K562 (cell line): Measurements from ENCODE around the gene KCND2. TPM values are rescaled to one million over a fixed set of nuclear protein-coding genes. Genes with fewer than 3 reads are reported as not detected.

ENCODE experiments used
- ATAC-seq: fragments of 200-7000 bp; cut with Tn5 transposase; 3 replicates; pipeline ENCODE4 v1.9.1; 2020; ENCODE audit warnings: moderate library complexity
- BruUV-seq: library from RNA; stranded (reverse); fragments of 400-500 nt; replicated peaks from 2 replicates; lab custom pipeline; 2021; lab: Mats Ljungman, UMichigan
- CTCF ChIA-PET: fragments of 300-600 bp; formaldehyde crosslinking; extraction: SDS; loops from one replicate; lab custom pipeline; 2021; ENCODE audit warnings: low intra/inter-chr PET ratio; lab: Yijun Ruan, JAX
- POLR2A ChIA-PET: fragments of 300-600, 350-650 bp; sonication (Branson Sonifier 250); formaldehyde crosslinking; extraction: SDS; loops from one replicate; lab custom pipeline; 2021; ENCODE audit warnings: antibody characterized with exemption, inconsistent platforms; lab: Yijun Ruan, JAX
- DNase-seq, 4 experiments: peaks; one replicate each; pipeline versions ENCODE4 v3.0.0 to v3.0.0-alpha.2; 2011 to 2018; ENCODE audit warnings: low spot score in 3 of 4, mixed read lengths in 3 of 4; ENCODE audit errors: extremely low read depth in 1 of 4
- FAIRE-seq: peaks from 2 replicates; lab custom pipeline; 2011; peaks lifted over from hg19 to GRCh38; lab: Jason Lieb, UNC
- H2AFZ ChIP-seq: 2 replicates; pipeline ENCODE4 v1.6.0; 2011; ENCODE audit warnings: low read depth, low read length, control low read depth, inconsistent platforms
- H3K27ac ChIP-seq: fragments of 200-600 bp; 3 replicates; pipeline ENCODE4 v1.8.0; 2011; ENCODE audit warnings: low read depth, mild to moderate bottlenecking, control low read depth, inconsistent platforms, low read length, moderate library complexity, mixed read lengths; ENCODE audit errors: extremely low read depth
- H3K27me3 ChIP-seq, 2 experiments: fragments of 300-600 bp in 1 of 2; 2 replicates in 1 of 2; 3 replicates in 1 of 2; pipeline versions ENCODE4 v1.6.0 to v1.8.0; 2011; ENCODE audit warnings: inconsistent platforms in 2 of 2, low read length in 2 of 2, mild to moderate bottlenecking in 1 of 2, mixed read lengths in 1 of 2, moderate library complexity in 1 of 2; ENCODE audit not compliant: control insufficient read depth in 2 of 2, insufficient read depth in 2 of 2
- H3K36me3 ChIP-seq: fragments of 300-600 bp; 3 replicates; pipeline ENCODE4 v1.8.0; 2011; ENCODE audit warnings: mild to moderate bottlenecking, low read length, inconsistent platforms; ENCODE audit not compliant: control insufficient read depth, insufficient read depth
- H3K4me1 ChIP-seq, 2 experiments: fragments of 200-600 bp in 1 of 2; replicated peaks in 1 of 2; 2 replicates in 1 of 2; 3 replicates in 1 of 2; pipeline versions ENCODE4 v1.5.1 to v1.8.0; 2011; ENCODE audit warnings: inconsistent platforms in 2 of 2, low read length in 2 of 2, mild to moderate bottlenecking in 1 of 2, mixed read lengths in 1 of 2, moderate library complexity in 1 of 2; ENCODE audit not compliant: control insufficient read depth in 2 of 2, insufficient read depth in 2 of 2
- H3K4me2 ChIP-seq: 2 replicates; pipeline ENCODE4 v1.6.1; 2011; ENCODE audit warnings: low read length, control low read depth, inconsistent platforms, mixed read lengths; ENCODE audit not compliant: insufficient read depth
- H3K4me3 ChIP-seq: fragments of 200-600 bp; sonication (generic), shearing (Covaris generic); 2 replicates; pipeline ENCODE4 v1.5.1; 2016; ENCODE audit warnings: control low read depth, inconsistent platforms
- H3K79me2 ChIP-seq: fragments of 200-600 bp; 3 replicates; pipeline ENCODE4 v1.8.0; 2011; ENCODE audit warnings: low read length, inconsistent platforms; ENCODE audit not compliant: control insufficient read depth, insufficient read depth
- H3K9ac ChIP-seq, 2 experiments: 2 replicates each; pipeline versions ENCODE4 v1.6.0 to v1.6.1; 2011; ENCODE audit warnings: low read depth in 2 of 2, low read length in 2 of 2, control low read depth in 1 of 2, inconsistent platforms in 1 of 2, mild to moderate bottlenecking in 1 of 2, mixed read lengths in 1 of 2; ENCODE audit not compliant: insufficient read depth in 1 of 2
- H3K9me1 ChIP-seq: one replicate; pipeline ENCODE4 v1.6.0; 2011; ENCODE audit warnings: inconsistent platforms, mild to moderate bottlenecking, low read length, moderate library complexity; ENCODE audit not compliant: control insufficient read depth, insufficient read depth
- H3K9me3 ChIP-seq: replicated peaks from 2 replicates; pipeline ENCODE4 v1.5.1; 2011; ENCODE audit warnings: low read depth, low read length, inconsistent platforms; ENCODE audit not compliant: control insufficient read depth, insufficient read depth
- H4K20me1 ChIP-seq: replicated peaks from 2 replicates; pipeline ENCODE4 v1.6.1; 2011; ENCODE audit warnings: low read length, inconsistent platforms, mixed read lengths; ENCODE audit not compliant: control insufficient read depth, insufficient read depth
- BMI1 ChIP-seq: fragments of 150-350 bp; IDR thresholded peaks from 2 replicates; pipeline ENCODE4 v1.6.1; 2014; ENCODE audit warnings: low read length
- CC2D1A ChIP-seq: fragments of 450-650 bp; IDR thresholded peaks from 2 replicates; pipeline ENCODE4 v1.6.1; 2017; ENCODE audit warnings: mild to moderate bottlenecking
- DACH1 ChIP-seq: fragments of 450-650 bp; IDR thresholded peaks from 2 replicates; pipeline ENCODE4 v1.6.1; 2018; ENCODE audit not compliant: partially characterized antibody
- ERF ChIP-seq: fragments of 450-650 bp; formaldehyde crosslinking; IDR thresholded peaks from 2 replicates; pipeline ENCODE4 v1.4.0; 2020; ENCODE audit warnings: mild to moderate bottlenecking, mixed read lengths
- GATAD2A ChIP-seq: fragments of 450-650 bp; IDR thresholded peaks from 2 replicates; pipeline ENCODE4 v1.6.1; 2017
- TAF7 ChIP-seq: fragments of 450-650 bp; IDR thresholded peaks from 2 replicates; pipeline ENCODE4 v1.6.1; 2016; ENCODE audit warnings: missing genetic modification characterization, missing compliant biosample characterization
- WGBS: fragments of 100-300 bp; shearing (Covaris generic); methylation state at CpG from one replicate; pipeline ENCODE4 v1.1.6; 2016; ENCODE audit warnings: low coverage, mixed read lengths; ENCODE audit not compliant: insufficient coverage; ENCODE audit errors: missing lambda C conversion rate; 5-methylcytosine and 5-hydroxymethylcytosine counted together
- in situ Hi-C: fragments of 300-500 bp; cut with MboI; formaldehyde crosslinking; loops from 4 replicates; pipeline ENCODE4 v1.15.0; 2018; ENCODE audit warnings: inconsistent platforms, mixed read lengths
- intact Hi-C: fragments of 100-400 bp; cut with micrococcal nuclease; formaldehyde crosslinking; loops from 2 replicates; pipeline ENCODE4 v1.14.2; 2022
- polyA plus RNA-seq, 8 experiments: library from polyadenylated mRNA; depleted of rRNA in 4 of 8; stranded (reverse) in 5 of 8; unstranded in 3 of 8; fragments of >200 nt; fragmentation: Nextera tagmentation in 2 of 8; fragmentation: Illumina TruSeq in 1 of 8; extraction: Ambion mirVana in 2 of 8; extraction: Trizol in 1 of 8; gene quantifications; 2 replicates each; pipeline versions ENCODE4 v1.2.1 to v1.2.3, GENCODE V29; 2011 to 2014; ENCODE audit warnings: inconsistent platforms in 1 of 8, missing spikeins in 1 of 8
- total RNA-seq, 7 experiments: library from RNA; depleted of rRNA in 6 of 7; stranded (reverse); fragments of >200 nt in 6 of 7; fragmentation: Illumina TruSeq in 2 of 7; extraction: Trizol in 2 of 7; gene quantifications; 2 replicates each; pipeline versions ENCODE4 v1.2.1 to v1.2.3, GENCODE V29; 2011 to 2021; ENCODE audit warnings: low replicate concordance in 1 of 7
- TF ChIP-seq, protein P1 (sequence below): fragments of 450-650 bp; IDR thresholded peaks from 2 replicates; pipeline ENCODE4 v1.7.1; 2018; ENCODE audit warnings: mild to moderate bottlenecking, low read depth; ENCODE audit not compliant: partially characterized antibody
- TF ChIP-seq, protein P2 (sequence below): fragments of 250-450 bp; sonication (Bioruptor Pico); IDR thresholded peaks from 2 replicates; pipeline ENCODE4 v1.5.1; 2021; ENCODE audit warnings: mild to moderate bottlenecking
- TF ChIP-seq, protein P3 (sequence below): fragments of 250-450 bp; sonication (Bioruptor Pico); IDR thresholded peaks from 2 replicates; pipeline ENCODE4 v1.8.0; 2021; ENCODE audit warnings: mild to moderate bottlenecking, moderate library complexity

Gene KCND2
- total and polyA plus RNA-seq, 9 of the 15 experiments (the other 6 are each of a cell fraction or from before 2014, with no cell fraction given), result 0.03 to 0.12 TPM; not detected in 7

DNA sequence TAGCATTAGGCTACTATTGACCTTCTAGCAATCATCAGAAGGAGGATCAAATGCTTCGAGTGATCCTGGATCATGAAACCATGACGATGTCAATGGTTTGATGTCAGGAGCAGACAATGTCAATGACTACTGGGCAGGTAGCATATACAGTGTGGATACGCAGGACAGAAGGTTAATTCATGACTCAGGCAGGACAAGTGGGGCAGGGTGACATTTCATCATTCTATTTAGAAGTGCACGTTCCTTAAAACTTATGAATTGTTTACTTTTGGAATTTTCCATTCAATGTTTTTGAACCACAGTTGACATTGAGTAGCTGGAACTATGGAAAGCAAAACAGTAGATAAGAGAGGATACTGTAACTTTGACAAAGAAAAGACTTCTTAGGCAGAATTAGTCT, 444.2 kb downstream of the KCND2 start:
- no peaks in the 10 kb centered on the region for H3K79me2 ChIP-seq
- H3K4me1 ChIP-seq, result no peaks in the 10 kb centered on the region
- POLR2A ChIA-PET, result interaction anchor here (2.7 kb wide), 1 partner anchor 14 kb away, joined by 7 read pairs; no protein-coding TSS in a partner anchor
- no peaks in the 10 kb centered on the region for H3K9me3 ChIP-seq
- no peak overlapping the region for H3K4me2 ChIP-seq
- TF ChIP-seq, protein P1, sequence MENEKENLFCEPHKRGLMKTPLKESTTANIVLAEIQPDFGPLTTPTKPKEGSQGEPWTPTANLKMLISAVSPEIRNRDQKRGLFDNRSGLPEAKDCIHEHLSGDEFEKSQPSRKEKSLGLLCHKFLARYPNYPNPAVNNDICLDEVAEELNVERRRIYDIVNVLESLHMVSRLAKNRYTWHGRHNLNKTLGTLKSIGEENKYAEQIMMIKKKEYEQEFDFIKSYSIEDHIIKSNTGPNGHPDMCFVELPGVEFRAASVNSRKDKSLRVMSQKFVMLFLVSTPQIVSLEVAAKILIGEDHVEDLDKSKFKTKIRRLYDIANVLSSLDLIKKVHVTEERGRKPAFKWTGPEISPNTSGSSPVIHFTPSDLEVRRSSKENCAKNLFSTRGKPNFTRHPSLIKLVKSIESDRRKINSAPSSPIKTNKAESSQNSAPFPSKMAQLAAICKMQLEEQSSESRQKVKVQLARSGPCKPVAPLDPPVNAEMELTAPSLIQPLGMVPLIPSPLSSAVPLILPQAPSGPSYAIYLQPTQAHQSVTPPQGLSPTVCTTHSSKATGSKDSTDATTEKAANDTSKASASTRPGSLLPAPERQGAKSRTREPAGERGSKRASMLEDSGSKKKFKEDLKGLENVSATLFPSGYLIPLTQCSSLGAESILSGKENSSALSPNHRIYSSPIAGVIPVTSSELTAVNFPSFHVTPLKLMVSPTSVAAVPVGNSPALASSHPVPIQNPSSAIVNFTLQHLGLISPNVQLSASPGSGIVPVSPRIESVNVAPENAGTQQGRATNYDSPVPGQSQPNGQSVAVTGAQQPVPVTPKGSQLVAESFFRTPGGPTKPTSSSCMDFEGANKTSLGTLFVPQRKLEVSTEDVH, result no peak
- no peak for TF ChIP-seq GATAD2A
- no peak for TF ChIP-seq TAF7 (tag)
- no peak for TF ChIP-seq CC2D1A
- no peak for TF ChIP-seq DACH1
- TF ChIP-seq, protein P2, sequence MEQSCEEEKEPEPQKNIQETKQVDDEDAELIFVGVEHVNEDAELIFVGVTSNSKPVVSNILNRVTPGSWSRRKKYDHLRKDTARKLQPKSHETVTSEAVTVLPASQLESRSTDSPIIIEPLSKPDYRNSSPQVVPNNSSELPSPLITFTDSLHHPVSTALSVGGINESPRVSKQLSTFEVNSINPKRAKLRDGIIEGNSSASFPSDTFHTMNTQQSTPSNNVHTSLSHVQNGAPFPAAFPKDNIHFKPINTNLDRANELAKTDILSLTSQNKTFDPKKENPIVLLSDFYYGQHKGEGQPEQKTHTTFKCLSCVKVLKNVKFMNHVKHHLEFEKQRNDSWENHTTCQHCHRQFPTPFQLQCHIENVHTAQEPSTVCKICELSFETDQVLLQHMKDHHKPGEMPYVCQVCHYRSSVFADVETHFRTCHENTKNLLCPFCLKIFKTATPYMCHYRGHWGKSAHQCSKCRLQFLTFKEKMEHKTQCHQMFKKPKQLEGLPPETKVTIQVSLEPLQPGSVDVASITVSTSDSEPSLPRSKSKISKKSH (CRISPR knock-in tag), result no peak
- no peak for TF ChIP-seq BMI1
- no peak for TF ChIP-seq ERF
- TF ChIP-seq, protein P3, sequence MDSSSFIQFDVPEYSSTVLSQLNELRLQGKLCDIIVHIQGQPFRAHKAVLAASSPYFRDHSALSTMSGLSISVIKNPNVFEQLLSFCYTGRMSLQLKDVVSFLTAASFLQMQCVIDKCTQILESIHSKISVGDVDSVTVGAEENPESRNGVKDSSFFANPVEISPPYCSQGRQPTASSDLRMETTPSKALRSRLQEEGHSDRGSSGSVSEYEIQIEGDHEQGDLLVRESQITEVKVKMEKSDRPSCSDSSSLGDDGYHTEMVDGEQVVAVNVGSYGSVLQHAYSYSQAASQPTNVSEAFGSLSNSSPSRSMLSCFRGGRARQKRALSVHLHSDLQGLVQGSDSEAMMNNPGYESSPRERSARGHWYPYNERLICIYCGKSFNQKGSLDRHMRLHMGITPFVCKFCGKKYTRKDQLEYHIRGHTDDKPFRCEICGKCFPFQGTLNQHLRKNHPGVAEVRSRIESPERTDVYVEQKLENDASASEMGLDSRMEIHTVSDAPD (CRISPR knock-in tag), result no peak
- TF ChIP-seq, all 486 proteins: peak for 0
- Histone ChIP-seq H3K27me3 (no peaks in the 10 kb centered on the region), H3K36me3 (no peaks in the 10 kb centered on the region), H4K20me1 (no peaks in the 10 kb centered on the region), H3K9me1 (no peaks in the 10 kb centered on the region), H2AFZ (no peak overlapping the region), H3K4me3 (no peak overlapping the region), H3K9ac (no peak overlapping the region), H3K27ac (no peak overlapping the region)
- in situ Hi-C loops (no loop called here), intact Hi-C loops (no loop called here)
- CTCF ChIA-PET, result no interaction called here
- 2% methylated on average over 4 of the region's 4 CpGs for WGBS
- no peak for DNase-seq
- no peak for FAIRE-seq
- ATAC-seq, result no peak
- BruUV-seq, result no TSS peak
